Fibroblast of skin of scalp (primary cell): ENCODE results near the gene CCDC6.
"Not testable (repeated sequence)": the region's sequence is repeated elsewhere in the genome, so short reads cannot be mapped to it uniquely, and the experiment has no call there.

ENCODE experiments used
- DNase-seq: peaks from one replicate; pipeline ENCODE4 v3.0.0-alpha.2; 2013

Gene CCDC6

GRCh38 chr10:59879363-59879913, 26.9 kb downstream of the CCDC6 start:
- DNase-seq = no peak

- no peak for DNase-seq
Measured at GRCh38 chr10:59878915-59879314, 27.4 kb downstream of the CCDC6 start.

- DNase-seq = no peak
Measured at GRCh38 chr10:59878289-59878688, 28.1 kb downstream of the CCDC6 start.

- DNase-seq = peak; percentile 28
Measured at GRCh38 chr10:59877191-59877671, 29.1 kb downstream of the CCDC6 start.

GRCh38 chr10:59876695-59877094, 29.7 kb downstream of the CCDC6 start:
- no peak for DNase-seq

GRCh38 chr10:59876208-59876607, 30.1 kb downstream of the CCDC6 start:
- not testable (repeated sequence) for DNase-seq

GRCh38 chr10:59873896-59874295, 32.5 kb downstream of the CCDC6 start:
- peak; percentile 14 for DNase-seq

GRCh38 chr10:59872892-59873463, 33.4 kb downstream of the CCDC6 start:
- DNase-seq = peak; percentile 97

GRCh38 chr10:59870152-59870551, 36.2 kb downstream of the CCDC6 start:
- DNase-seq = no peak

- no peak for DNase-seq
Measured at GRCh38 chr10:59869594-59869940, 36.8 kb downstream of the CCDC6 start.

GRCh38 chr10:59868696-59869593, 37.4 kb downstream of the CCDC6 start:
- DNase-seq = no peak

GRCh38 chr10:59867590-59867989, 38.8 kb downstream of the CCDC6 start:
- DNase-seq = no peak

- no peak for DNase-seq
Measured at GRCh38 chr10:59865101-59865500, 41.3 kb downstream of the CCDC6 start.

GRCh38 chr10:59864141-59864962, 42.0 kb downstream of the CCDC6 start:
- DNase-seq = no peak

GRCh38 chr10:59859570-59859969, 46.8 kb downstream of the CCDC6 start:
- no peak for DNase-seq

- no peak for DNase-seq
Measured at GRCh38 chr10:59857921-59858320, 48.4 kb downstream of the CCDC6 start.

GRCh38 chr10:59857049-59857448, 49.3 kb downstream of the CCDC6 start:
- DNase-seq = peak; percentile 56

- no peak for DNase-seq
Measured at GRCh38 chr10:59856104-59856503, 50.3 kb downstream of the CCDC6 start.

GRCh38 chr10:59854571-59854970, 51.8 kb downstream of the CCDC6 start:
- DNase-seq = peak; percentile 9

GRCh38 chr10:59852670-59853069, 53.7 kb downstream of the CCDC6 start:
- DNase-seq = no peak

- DNase-seq = no peak
Measured at GRCh38 chr10:59851864-59852263, 54.5 kb downstream of the CCDC6 start.

GRCh38 chr10:59847888-59848287, 58.5 kb downstream of the CCDC6 start:
- no peak for DNase-seq

GRCh38 chr10:59847326-59847725, 59.0 kb downstream of the CCDC6 start:
- no peak for DNase-seq
